GF-D8 (cell line): ENCODE results near the gene DOK7.
"Not testable (repeated sequence)": the region's sequence is repeated elsewhere in the genome, so short reads cannot be mapped to it uniquely, and the experiment has no call there.

Experiments used
- DNase-seq: peaks from one replicate; lab custom pipeline; 2025; lab: John Stamatoyannopoulos, UW

The DOK7 gene

DNA sequence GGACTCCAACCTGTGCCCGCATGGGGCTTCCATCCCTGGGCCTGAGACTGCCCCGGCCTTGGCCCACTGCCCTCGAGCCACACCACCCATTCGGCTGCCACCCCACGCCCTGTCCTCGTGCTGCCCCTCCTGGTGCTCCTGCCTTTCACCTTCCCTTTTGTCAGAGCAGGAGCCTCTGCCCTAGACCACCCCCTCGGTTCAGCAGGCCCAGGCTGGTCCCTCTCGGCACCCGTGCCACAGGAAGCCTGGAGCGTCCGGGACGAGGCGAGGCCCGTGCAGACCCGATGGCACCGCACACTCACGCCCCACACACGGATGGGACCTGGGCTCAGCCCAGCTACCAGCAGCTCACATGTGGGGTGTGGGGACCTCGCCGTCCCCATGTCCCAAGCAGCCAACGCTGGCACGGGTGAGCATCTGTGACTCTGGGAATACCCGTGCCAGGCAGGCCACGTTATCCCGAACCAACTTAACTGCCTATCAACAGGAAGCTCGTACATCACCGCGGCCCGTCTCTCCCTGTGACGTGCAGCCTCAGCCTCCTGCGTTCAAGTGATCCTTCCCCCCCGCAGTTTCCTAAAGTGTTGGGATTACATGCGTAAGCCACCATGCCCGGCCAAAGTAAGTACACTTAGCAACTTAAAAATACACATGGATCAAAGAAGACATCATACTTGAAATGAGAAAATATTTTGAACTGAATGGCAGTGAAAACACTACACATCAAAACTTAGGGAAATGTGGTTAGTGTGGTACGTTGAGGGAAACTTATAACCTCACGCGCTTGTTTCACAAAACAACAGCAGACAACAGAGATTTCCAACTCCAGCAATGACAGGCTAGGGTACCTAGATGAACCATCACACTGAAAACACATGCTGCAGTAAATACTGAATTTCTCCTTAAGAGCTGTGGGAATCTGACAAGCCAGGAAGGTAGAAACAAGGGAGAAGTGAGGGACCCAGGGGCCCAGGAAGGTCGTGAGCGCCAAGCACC lies 40.1 kb downstream of the DOK7 start:
- no peak for DNase-seq

DNA sequence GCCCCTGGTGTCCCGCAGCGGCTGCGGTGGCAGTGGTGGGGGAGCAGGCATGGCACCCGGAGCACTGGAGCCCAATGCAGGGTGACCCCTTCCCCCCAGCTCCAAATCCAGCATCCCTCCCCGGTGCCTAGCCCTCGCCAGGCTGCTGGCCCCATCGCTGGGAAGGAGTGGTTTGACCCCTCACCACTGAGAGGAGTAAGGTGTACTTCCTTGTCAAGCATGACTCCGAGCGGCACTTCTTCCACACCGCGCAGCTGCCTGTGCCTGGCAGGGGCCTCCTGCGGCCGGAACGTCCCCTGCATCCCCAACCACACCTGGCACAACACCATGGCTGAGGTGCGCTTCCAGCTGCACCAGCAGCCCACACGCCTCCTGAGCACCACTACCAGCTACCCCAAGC lies 42.1 kb downstream of the DOK7 start:
- DNase-seq: no peak

DNA sequence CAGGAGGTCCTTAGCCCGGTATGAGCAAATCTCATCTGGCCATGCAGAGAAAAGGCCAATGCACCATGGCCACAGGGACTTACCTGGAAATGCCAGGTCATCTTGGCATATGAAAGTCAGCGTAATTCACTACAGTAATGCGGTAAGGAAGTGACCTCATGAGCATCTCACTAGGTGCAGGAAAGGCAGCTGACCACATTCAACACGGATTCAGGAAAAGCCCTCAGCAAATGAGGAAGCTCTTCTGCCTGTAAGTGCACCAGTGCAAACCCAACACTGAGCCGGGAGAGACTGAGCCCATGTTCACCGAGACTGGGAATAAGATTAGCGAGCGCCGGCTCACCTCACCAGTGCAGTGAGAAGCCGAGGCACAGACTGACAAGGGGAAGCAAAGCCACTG lies 45.4 kb downstream of the DOK7 start:
- DNase-seq: no peak

DNA sequence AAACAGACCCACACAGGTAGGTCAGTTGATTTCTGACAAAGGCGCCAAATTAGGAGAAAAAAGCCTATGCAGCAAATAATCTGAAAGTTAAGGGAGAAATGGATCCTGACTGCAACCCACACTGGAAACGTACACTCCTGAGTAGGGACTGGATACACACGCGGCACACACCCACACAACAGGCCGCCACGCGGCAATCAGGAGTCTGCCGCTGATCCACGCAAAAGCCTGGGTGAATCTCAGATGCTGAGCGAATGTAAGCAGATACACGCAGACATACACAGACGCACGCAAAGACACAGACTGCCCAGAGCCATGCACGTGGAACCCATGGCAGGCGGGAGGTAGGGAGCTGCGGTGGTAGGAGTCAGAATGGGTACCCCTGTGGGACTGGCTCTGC lies 47.4 kb downstream of the DOK7 start:
- no peak for DNase-seq

DNA sequence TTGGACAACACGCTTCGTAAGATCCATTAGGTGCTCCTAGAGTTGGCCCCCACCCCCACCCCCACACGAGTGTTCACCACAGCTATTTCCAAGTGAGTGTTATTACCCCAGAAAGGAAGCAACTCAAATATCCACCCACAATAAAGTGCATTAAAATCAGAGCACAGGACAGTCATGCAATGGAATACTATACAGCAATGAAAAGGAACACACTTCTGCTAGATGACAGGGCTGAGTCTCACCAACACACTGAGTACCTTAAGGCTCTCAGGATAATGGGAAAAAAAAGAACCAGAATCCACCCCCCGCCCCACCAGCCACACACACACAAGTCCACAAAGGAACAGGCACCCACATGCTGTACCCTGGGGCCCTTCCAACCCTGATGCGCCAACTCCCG lies 48.1 kb downstream of the DOK7 start:
- no peak for DNase-seq

DNA sequence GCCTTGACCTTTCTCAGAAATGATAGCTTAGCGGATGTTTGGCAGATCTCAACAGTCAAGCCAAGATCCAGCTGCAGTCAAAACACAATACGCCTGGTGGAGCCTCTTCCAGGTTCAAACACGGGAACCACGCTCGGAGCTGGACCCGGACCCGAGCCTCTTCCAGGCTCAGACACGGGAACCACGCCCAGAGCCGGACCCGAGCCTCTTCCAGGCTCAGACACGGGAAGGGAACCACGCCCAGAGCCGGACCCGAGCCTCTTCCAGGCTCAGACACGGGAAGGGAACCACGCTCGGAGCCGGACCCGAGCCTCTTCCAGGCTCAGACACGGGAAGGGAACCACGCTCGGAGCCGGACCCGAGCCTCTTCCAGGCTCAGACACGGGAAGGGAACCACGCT lies 48.5 kb downstream of the DOK7 start:
- not testable (repeated sequence) for DNase-seq

DNA sequence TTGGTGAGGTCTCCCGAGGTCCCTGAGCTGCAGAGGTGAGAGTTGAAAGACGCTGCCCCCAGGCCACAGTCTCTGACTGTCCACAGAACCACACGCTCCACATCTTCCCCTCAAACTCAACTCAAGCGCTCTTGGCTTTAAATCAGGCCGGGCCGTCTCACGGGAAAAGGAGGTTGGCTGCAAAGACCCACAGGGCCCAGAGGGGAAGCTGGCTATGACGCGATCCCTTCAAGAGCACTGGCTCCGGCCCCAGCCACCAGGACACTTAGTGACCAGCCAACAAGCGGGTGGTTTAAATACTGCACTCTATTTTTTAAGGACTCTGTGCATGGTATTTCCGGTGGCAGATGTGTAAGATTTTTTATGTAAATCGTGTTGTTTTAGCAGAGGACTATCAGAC lies 49.2 kb downstream of the DOK7 start:
- DNase-seq: no peak

DNA sequence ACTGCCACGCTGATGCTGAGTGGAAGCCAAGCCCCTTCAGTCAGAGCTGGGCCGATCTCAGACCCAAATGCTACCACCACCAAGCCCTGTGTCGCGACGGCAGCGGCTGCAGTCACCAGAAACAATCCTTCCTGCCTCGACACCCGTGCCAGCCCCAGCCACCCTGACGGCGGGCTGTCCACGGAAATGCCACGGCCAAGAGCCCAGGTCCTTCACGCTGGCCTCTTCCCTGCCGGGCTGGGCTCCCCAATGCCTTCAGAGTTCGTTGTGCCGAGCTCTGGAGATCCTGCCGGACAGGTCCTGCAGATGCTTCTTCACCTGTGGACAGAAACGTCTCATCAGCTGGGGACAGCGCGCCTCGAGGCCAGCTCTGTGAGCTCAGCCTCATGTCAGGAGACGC lies 49.6 kb downstream of the DOK7 start:
- no peak for DNase-seq

DNA sequence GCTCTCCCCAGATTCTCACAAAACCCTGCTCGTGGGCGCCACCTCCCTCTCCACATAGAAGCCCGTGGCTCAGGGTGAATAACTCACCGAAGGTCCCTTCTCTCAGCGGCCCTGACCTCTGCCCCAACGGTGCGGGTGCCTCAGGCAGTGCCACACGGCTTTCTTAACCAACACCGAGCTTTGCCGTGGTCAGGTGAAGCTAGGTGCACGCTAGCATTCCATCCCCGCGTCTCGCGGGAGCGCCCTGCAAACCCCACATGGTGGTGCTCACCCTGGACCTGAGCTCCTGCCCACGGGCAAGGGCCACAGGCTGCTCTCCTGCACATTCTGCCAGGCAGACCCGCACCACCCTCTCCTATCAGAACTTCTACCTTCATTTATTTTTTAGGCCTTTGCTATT lies 50.7 kb downstream of the DOK7 start:
- no peak for DNase-seq

DNA sequence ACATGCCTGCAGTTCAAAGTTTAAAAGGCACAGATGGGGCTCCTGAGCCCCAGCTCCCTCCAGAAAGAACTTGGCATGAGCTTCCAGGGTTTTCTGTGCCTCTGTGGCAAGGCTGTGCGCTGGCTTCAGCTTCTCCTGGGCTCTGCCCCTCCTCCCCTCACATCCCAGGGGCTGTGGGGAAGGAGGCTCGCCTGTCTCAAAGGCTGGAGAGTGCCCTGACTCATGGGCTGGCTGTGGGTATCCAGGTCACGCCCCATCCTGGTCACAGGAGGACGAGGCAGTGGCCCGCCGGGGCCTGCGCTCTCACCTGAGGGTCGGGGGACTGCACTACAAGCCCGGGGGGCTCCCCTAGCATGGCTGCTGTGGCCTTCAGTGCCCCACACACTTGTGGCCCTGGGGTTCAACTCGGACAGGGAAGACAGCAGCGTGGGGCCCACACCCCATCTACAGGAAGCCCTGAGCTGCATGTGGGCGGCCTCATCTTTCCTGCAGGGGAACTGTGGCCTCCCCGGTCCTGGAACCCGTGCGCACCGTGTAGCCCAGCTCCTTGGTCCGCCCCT lies 51.2 kb downstream of the DOK7 start:
- no peak for DNase-seq

DNA sequence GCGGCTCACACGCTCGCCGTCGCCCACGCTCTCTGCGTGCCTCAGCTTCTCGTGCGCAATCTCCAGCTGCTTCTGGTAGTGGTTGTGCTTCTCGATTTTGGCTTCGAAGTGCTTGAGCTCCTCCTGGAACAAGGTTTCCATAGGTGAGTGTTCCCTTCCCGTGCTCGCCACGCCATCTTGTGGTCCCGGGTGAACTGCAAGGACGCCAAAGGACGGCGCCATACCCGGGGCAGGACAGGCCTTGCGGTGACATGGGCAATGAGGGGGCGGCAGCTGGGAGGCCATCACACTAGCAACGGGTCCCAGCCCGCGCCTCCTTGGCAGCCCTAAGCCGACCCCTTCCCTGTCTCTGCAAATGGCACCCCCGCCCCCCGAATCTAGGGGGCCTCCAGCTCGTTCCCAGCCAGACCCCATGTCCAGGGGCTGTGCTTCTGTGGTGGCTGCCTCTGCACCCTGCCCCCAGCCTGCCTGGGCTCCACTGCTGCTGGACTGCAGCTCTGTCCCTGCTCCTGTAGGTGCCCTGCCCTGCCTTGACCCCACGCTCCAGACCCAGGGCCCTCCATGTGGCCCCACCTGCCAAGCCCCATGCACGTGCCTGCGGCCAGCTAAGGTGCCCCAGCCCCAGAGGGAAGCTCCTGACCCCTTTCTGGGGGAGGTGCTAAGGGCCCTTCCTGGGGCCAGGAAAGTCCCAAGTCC lies 51.8 kb downstream of the DOK7 start:
- DNase-seq: no peak

DNA sequence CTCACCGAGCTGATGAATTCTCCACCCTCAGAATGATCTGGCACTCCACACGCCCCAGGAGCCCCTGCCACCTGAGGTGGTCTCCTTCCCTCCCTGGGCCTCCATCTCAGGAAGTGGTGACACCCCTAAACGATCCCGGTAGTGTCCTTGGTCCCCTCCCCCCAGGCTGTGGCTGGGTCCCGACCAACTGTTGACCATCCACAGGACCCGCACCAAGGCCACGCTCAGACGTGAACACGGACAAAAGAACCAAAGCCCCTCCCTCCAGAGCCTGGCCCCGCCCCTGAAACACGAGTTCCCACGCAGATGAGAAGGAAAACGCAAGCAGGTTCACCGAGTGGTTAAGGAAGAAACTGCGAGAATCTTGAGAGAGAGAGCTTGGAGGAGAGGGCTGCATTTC lies 52.5 kb downstream of the DOK7 start:
- DNase-seq: no peak

DNA sequence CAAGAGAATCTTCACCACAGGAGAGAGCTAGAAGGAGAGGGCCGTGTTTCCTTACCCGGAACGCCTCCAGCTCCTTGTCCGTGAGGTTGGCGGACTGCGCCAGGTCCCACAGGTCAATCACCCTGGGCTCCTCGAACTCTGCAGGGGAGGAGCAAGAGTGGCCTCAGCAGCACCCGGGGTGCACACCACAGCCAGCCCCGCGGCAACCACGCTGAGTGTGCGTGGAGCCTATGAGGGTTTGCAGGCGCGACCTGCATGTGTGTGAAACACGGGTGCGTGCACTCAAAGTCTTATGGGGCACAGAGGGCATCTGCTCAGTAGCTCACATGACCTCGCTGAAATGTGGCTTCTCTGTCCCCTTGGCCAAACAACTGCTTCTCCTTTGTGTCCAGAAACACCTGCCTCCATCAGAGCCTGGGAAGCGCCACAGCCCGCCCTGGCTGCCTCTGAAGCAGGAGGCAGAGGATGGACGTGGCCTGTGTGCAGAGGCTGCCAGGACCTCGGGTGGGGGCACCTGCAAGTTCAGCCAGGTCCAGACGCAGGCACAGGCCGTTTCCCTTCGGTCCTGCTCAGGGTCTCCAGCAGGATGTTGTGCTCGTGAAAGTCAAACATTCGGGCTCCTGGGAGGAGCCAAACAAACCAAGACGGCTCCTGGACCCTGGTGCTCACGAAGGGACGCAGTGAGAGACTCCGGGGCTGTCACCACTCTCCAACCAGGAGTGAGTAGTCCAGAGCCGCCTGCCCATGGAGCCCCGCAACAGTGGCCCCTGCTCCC lies 53.1 kb downstream of the DOK7 start:
- DNase-seq: no peak

DNA sequence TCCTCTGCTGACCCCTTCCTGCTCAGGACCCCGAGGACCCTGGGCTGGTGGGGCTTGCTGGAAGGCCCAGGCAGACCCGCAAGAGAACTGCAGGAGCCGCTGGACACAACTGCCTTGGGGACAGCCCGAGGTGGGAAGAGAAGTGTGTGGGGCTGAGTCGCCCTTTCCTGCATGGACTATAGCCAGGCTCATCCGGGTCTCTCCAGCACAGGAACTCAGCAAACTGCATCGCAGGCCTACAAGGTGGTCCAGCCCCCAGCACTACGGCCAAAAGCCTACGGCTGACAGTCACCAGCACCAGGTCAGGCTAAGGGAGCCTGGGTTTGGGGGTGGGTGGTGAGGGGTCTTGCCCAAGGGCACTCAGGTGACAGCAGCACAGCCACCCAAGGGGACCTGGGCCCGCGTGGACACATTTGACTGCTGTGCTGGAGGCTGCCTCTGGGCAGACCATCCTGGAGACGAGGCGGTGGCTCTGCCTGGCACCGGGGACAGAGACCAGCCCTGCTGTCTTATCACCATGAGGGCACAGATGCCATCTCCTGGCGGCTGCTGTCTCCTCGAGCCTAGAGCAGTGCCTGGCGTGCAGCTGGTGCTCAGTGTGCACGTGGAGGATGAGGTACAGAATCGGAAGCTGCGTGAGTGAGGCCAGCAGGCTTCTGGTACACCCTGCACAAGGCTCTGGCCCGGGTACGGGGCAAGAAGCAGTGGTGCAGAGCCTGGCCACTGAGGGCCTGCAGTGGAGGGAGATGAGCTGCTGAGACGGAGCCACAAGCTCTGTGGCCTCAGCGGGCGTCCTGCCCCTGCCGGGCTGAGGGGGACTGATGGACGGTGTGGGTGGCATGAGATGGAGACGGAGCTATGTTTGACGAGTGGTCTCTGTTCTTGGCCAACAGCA lies 54.0 kb downstream of the DOK7 start:
- DNase-seq: no peak

DNA sequence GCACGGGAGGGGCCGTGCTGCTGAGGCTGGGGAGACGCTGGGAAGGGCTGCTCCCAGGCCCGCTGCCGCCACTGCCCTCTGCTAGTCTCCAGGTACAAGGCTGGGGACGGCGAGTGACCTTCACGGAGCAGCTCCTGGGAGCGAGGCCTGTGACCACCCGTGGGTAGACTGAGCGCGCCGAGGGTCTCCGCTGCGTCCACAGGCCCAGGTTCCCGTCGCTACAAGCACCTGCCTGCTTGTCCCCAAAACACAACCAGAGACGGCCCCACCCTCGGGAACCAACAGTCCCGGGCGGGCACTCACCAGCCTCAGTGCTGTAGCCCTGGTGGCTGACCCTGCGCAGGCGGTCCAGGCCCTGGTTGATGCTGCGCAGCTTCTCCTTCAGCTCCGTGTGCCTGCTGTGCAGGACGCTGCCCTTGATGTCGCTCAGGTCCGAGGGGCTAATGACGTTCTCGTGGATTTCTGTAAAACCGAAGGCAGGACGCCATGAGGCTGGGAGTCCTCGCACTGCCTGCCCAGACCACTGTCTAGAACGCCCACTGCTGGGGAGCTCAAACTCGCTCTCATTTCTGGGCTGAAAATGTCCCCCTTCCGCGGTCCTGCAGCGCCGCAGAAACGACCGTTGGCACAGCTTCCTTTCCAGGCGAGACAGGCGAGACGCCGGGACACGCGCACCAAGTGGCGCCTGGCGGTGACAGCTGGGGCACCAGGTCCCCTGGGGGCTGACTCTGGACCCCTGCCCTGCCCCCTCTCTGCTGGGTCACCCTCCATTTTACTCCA lies 54.8 kb downstream of the DOK7 start:
- no peak for DNase-seq

DNA sequence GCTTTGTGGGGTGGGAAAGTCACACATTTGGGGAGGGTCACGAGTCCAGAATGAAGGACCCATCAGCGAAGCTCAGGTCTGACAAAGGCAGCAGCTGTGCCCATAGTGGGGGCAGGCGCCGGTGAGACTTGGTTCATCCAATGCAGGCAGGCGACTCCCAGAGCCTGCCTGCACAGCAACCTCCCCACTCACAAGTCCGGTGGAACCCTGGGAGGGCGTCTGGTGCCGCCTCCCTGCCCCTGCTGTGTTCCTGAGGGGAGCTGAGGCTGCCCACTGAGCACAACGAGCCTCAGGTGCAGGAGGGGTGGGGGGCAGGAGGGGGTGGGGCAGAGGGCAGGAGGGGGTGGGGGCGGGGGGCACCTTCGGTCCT lies 55.4 kb downstream of the DOK7 start:
- DNase-seq: no peak

DNA sequence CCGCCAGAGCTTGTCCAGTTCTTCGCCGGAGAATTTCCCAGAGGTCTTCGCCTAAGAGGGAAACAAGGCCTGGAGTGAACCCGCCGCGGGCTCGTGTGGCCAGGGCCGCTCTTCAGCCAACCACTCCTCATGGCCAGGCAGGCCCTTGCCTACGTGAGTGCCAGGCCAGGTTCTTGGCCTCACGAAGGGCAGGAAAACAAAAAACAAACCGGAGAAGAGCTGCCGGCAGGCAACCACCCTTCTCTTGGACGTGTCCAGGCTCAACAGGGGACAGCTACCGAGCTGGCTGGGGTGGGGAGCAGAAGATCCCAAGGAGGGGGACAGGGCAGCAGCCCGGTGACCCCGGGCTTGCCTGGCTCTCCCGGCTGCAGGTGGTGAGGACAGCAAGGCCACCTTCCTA lies 55.8 kb downstream of the DOK7 start:
- DNase-seq: no peak

DNA sequence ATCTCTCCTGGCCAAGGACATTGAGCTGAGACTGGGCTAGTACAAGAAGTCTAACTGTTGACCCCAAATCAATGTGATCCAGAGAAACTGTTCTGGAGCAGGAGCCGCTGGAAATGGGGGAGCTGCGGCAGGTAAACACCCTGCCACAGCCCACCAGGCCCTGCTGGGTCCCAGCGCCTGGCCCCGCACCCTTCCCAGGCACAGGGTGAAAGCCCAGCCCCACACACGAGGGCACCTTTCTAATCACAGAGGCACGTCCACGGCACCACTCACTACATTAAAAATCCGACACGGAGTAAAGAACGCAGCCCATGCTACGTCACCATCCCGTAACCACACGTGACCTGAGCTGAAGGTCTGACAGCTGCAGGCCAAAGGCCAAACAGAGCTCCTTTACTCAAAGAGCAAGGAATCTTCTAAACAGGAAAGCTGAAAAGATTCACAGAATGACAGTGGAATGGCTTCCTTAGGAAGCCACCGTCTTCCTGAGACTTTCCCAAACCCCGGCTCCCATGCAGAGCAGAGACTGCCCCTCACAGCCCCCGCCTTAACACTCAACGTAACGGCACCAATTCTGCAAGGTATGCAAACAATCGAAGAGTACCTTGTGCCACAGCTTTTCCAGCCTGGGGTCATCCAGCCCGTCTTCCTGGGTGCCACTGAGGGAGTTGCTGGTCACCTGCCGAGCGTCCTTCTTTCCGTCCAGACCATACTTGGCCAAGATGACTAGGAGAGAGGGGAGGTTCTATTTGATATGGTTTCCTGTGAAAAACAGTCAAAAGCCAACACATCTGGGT lies 56.6 kb downstream of the DOK7 start:
- DNase-seq: no peak

DNA sequence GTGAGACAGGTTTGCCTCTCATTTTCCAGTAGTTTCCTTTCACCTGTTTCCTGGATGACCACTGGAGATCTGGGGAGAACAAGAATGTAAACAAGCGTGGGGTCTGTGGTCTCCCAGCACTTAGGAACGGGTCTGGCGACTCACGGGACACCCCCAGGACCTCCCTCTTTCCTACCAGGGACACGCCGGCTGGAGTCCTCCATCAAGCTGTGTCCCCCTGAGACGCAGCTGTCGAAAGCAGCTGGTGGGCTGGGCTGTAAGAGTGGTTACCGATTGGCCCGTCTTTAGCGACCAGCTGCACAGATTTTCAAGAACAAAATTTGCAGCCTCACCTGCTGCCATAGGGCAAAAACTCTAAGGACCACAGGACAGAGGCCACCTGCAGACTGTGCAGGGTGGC lies 57.2 kb downstream of the DOK7 start:
- no peak for DNase-seq
